Endothelial cell of umbilical vein (primary cell): ENCODE results near the gene EMC8. TPM values are rescaled to one million over a fixed set of nuclear protein-coding genes. Genes with fewer than 3 reads are reported as not detected.
A peak's percentile ranks its signal among the peaks of the same experiment; 100 is the strongest.

Experiments used
- BruUV-seq: library from RNA; stranded (reverse); fragments of 400-500 nt; replicated peaks from 2 replicates; lab custom pipeline; 2021; lab: Mats Ljungman, UMichigan
- CTCF ChIA-PET: fragments of 300-600, 350-600 bp; sonication (Branson Sonifier 250); formaldehyde crosslinking; loops from one replicate; lab custom pipeline; 2021; ENCODE audit warnings: antibody characterized with exemption, inconsistent platforms; lab: Charles Lee
- POLR2A ChIA-PET: fragments of 300-600, 350-600 bp; sonication (Branson Sonifier 250); formaldehyde crosslinking; loops from one replicate; lab custom pipeline; 2021; ENCODE audit warnings: antibody characterized with exemption, inconsistent platforms; lab: Charles Lee
- DNase-seq: peaks from one replicate; pipeline ENCODE4 v3.0.0-alpha.2; 2011; ENCODE audit warnings: low read depth, low spot score
- FAIRE-seq: peaks from 2 replicates; lab custom pipeline; 2011; peaks lifted over from hg19 to GRCh38; lab: Jason Lieb, UNC
- H2AFZ ChIP-seq: 2 replicates; pipeline ENCODE4 v1.6.0; 2012; ENCODE audit warnings: low read depth, low read length, control low read depth, inconsistent platforms
- H3K27ac ChIP-seq: 2 replicates; pipeline ENCODE4 v1.5.1; 2011; ENCODE audit warnings: low read depth, mild to moderate bottlenecking, control low read depth, low read length, moderate library complexity; ENCODE audit not compliant: insufficient read depth
- H3K27me3 ChIP-seq, 2 experiments: 2 replicates each; pipeline versions ENCODE4 v1.6.0 to v1.6.1; 2011; ENCODE audit warnings: low read length in 2 of 2, mixed read lengths in 1 of 2; ENCODE audit not compliant: control insufficient read depth in 2 of 2, insufficient read depth in 2 of 2
- H3K36me3 ChIP-seq, 2 experiments: 2 replicates in 1 of 2; 3 replicates in 1 of 2; pipeline ENCODE4 v1.5.1; 2011; ENCODE audit warnings: low read length in 2 of 2, mild to moderate bottlenecking in 1 of 2, moderate library complexity in 1 of 2; ENCODE audit not compliant: control insufficient read depth in 2 of 2, insufficient read depth in 2 of 2; ENCODE audit errors: extremely low read depth in 1 of 2
- H3K4me1 ChIP-seq: 3 replicates; pipeline ENCODE4 v1.5.1; 2011; ENCODE audit warnings: mild to moderate bottlenecking, low read length; ENCODE audit not compliant: control insufficient read depth, insufficient read depth; ENCODE audit errors: extremely low read depth
- H3K4me2 ChIP-seq: 2 replicates; pipeline ENCODE4 v1.6.1; 2011; ENCODE audit warnings: low read length, control low read depth, mixed read lengths; ENCODE audit not compliant: insufficient read depth
- H3K4me3 ChIP-seq, 3 experiments: fragments of 200-600 bp in 1 of 3; sonication (generic), shearing (Covaris generic) in 1 of 3; replicated peaks in 1 of 3; 2 replicates each; pipeline ENCODE4 v1.5.1; 2011 to 2016; ENCODE audit warnings: control low read depth in 3 of 3, low read length in 3 of 3, mild to moderate bottlenecking in 2 of 3, inconsistent platforms in 1 of 3, low read depth in 1 of 3, moderate library complexity in 1 of 3; ENCODE audit not compliant: insufficient read depth in 1 of 3
- H3K79me2 ChIP-seq: 2 replicates; pipeline ENCODE4 v1.6.0; 2012; ENCODE audit warnings: low read length, inconsistent platforms; ENCODE audit not compliant: control insufficient read depth, insufficient read depth
- H3K9ac ChIP-seq: replicated peaks from 2 replicates; pipeline ENCODE3; 2011; ENCODE audit warnings: low read length, control low read depth; ENCODE audit not compliant: insufficient read depth; ENCODE audit errors: extremely low read depth
- H3K9me1 ChIP-seq: replicated peaks from 3 replicates; pipeline ENCODE4 v1.6.0; 2011; ENCODE audit warnings: mild to moderate bottlenecking, low read length; ENCODE audit not compliant: control insufficient read depth, insufficient read depth; ENCODE audit errors: extremely low read depth
- H3K9me3 ChIP-seq: replicated peaks from 2 replicates; pipeline ENCODE4 v1.5.1; 2012; ENCODE audit warnings: low read length, inconsistent platforms; ENCODE audit not compliant: control insufficient read depth, insufficient read depth
- H4K20me1 ChIP-seq: replicated peaks from 2 replicates; pipeline ENCODE3; 2011; ENCODE audit warnings: mild to moderate bottlenecking, low read length; ENCODE audit not compliant: control insufficient read depth, insufficient read depth; ENCODE audit errors: extremely low read depth
- CTCF ChIP-seq, 2 donors: IDR thresholded peaks; 1 replicate in 1 of 2; 2 replicates in 1 of 2; pipeline ENCODE4 v1.5.1; 2011; ENCODE audit warnings: low read length in 2 of 2, mild to moderate bottlenecking in 2 of 2, moderate library complexity in 2 of 2, control low read depth in 1 of 2, inconsistent platforms in 1 of 2, low read depth in 1 of 2; ENCODE audit not compliant: insufficient read depth in 1 of 2; ENCODE audit errors: extremely low read depth in 1 of 2
- EZH2 ChIP-seq: IDR thresholded peaks from 2 replicates; pipeline ENCODE4 v1.6.1; 2012; ENCODE audit warnings: borderline replicate concordance, low read depth, mild to moderate bottlenecking, moderate library complexity, low read length, inconsistent platforms; ENCODE audit not compliant: severe bottlenecking
- FOS ChIP-seq: IDR thresholded peaks from 2 replicates; pipeline ENCODE4 v1.6.1; 2011; ENCODE audit warnings: mild to moderate bottlenecking, low read length, moderate library complexity, borderline replicate concordance; ENCODE audit not compliant: insufficient read depth
- GATA2 ChIP-seq: IDR thresholded peaks from 2 replicates; pipeline ENCODE4 v1.7.0; 2011; ENCODE audit warnings: low read depth, mild to moderate bottlenecking, moderate library complexity, mixed read lengths, low read length; ENCODE audit not compliant: insufficient read length, insufficient read depth
- JUN ChIP-seq: IDR thresholded peaks from 2 replicates; pipeline ENCODE4 v1.6.1; 2011; ENCODE audit warnings: borderline replicate concordance, low read depth; ENCODE audit not compliant: insufficient read length, insufficient read depth
- MAX ChIP-seq: IDR thresholded peaks from 2 replicates; pipeline ENCODE4 v1.6.1; 2011; ENCODE audit not compliant: insufficient read depth, insufficient read length
- MYC ChIP-seq: IDR thresholded peaks from one replicate; pipeline ENCODE4 v1.6.1; 2011; ENCODE audit warnings: mild to moderate bottlenecking, low read depth, low read length
- POLR2A ChIP-seq: IDR thresholded peaks from 2 replicates; pipeline ENCODE4 v1.6.1; 2012; ENCODE audit warnings: low read depth, mild to moderate bottlenecking, control low read depth, low read length
- POLR2AphosphoS5 ChIP-seq: IDR thresholded peaks from 2 replicates; pipeline ENCODE4 v1.6.1; 2012; ENCODE audit warnings: low read depth, mild to moderate bottlenecking, control low read depth, low read length, moderate library complexity; ENCODE audit not compliant: insufficient read depth
- dilution Hi-C: fragments of 300-500 bp; cut with MboI; formaldehyde crosslinking; loops from one replicate; pipeline ENCODE4 v1.15.0; 2019; ENCODE audit warnings: low sequenced_read_pairs; ENCODE audit not compliant: extremely low pct_ligation_motif_present
- intact Hi-C: fragments of 100-400 bp; cut with micrococcal nuclease; formaldehyde crosslinking; loops from one replicate; pipeline ENCODE4 v1.10.0; 2022
- polyA plus RNA-seq, 4 experiments: library from polyadenylated mRNA; depleted of rRNA in 3 of 4; stranded (reverse) in 3 of 4; unstranded in 1 of 4; fragments of >200 nt; gene quantifications; 2 replicates each; pipeline versions ENCODE4 v1.2.1 to v1.2.3, GENCODE V29; 2011 to 2012; ENCODE audit warnings: missing spikeins in 1 of 4
- total RNA-seq: library from RNA; stranded (reverse); gene quantifications from 2 replicates; pipeline ENCODE4 v1.2.3, GENCODE V29; 2021

Gene EMC8
- total and polyA plus RNA-seq, 2 donors (not counting 3 experiments of a cell fraction or from before 2014, with no cell fraction given): 51.2 to 59.6 TPM

- Histone ChIP-seq H3K36me3 (no peaks in the 10 kb centered on the region), H3K9me3 (no peaks in the 10 kb centered on the region), H3K9me1 (no peaks in the 10 kb centered on the region), H3K9ac (no peak overlapping the region), H3K27ac (no peak overlapping the region), H2AFZ (no peak overlapping the region), H3K4me3 (peak overlapping the region in 2 of 3 experiments; percentile 20 to 49), H3K79me2 (peaks cover 47% of the 10 kb centered on the region), H3K4me1 (peaks cover 28% of the 10 kb centered on the region), H3K4me2 (peak overlapping the region; percentile 23), H4K20me1 (no peaks in the 10 kb centered on the region), H3K27me3 (no peaks in the 10 kb centered on the region)
- no peak for TF ChIP-seq POLR2AphosphoS5
- no peak for TF ChIP-seq POLR2A
- TF ChIP-seq FOS: no peak
- TF ChIP-seq EZH2: no peak
- no peak for TF ChIP-seq CTCF (IDR thresholded peaks at IDR 0.05; ENCODE audit: extremely low read depth in 1 of 2, insufficient read depth in 1 of 2, low read depth in 1 of 2, low read length in 2 of 2)
- no peak for TF ChIP-seq MYC
- no peak for TF ChIP-seq MAX
- TF ChIP-seq GATA2: no peak
- TF ChIP-seq JUN: no peak
- POLR2A ChIA-PET: no interaction called here
- DNase-seq: no peak
- dilution Hi-C loops: no loop called here
- FAIRE-seq: no peak
- intact Hi-C loops: loop anchor here (1.0 to 2.0 kb wide), 3 partner anchors 19 to 61 kb away; partner anchors contain the start of gene GINS2
- CTCF ChIA-PET: interaction anchor here (0.8 to 1.1 kb wide), 2 partner anchors 34 to 74 kb away, joined by 3 read pairs; no protein-coding TSS in a partner anchor
- BruUV-seq: no TSS peak
These were observed 49.6 kb downstream of the EMC8 start for GRCh38 chr16:85749771-85750145.
